Esophagus muscularis mucosa (tissue), 3 donors: ENCODE results near the gene ZNF587.
"Not testable (repeated sequence)": the region's sequence is repeated elsewhere in the genome, so short reads cannot be mapped to it uniquely, and the experiment has no call there.

Experiments
- CTCF ChIP-seq, 3 experiments: fragments of 200-600 bp in 2 of 3; fragments of 450-650 bp in 1 of 3; sonication (generic) in 2 of 3; IDR thresholded peaks; one replicate each; pipeline ENCODE4 v1.5.1; 2017 to 2019; ENCODE audit warnings: antibody characterized with exemption in 3 of 3, mild to moderate bottlenecking in 2 of 3, moderate library complexity in 1 of 3
- POLR2A ChIP-seq: fragments of 450-650 bp; IDR thresholded peaks from one replicate; pipeline ENCODE4 v1.6.1; 2017; ENCODE audit warnings: antibody characterized with exemption, moderate library complexity, mild to moderate bottlenecking, low read depth

GRCh38 chr19:57847164-57847563, 2.5 kb upstream of the ZNF587 start:
- TF ChIP-seq CTCF (IDR thresholded peaks at IDR 0.05); POLR2A: not testable (repeated sequence)
